HCT116 (cell line): ENCODE results near the gene RNF208.

Experiments used
- CTCF ChIP-seq, 3 experiments: fragments of 200-600 bp in 1 of 3; sonication (generic) in 1 of 3; IDR thresholded peaks in 2 of 3; conservative IDR thresholded peaks in 1 of 3; 2 replicates each; pipeline ENCODE4 v1.5.1; 2012 to 2017; ENCODE audit warnings: low read depth in 2 of 3, low read length in 2 of 3, antibody characterized with exemption in 1 of 3, borderline replicate concordance in 1 of 3, control low read depth in 1 of 3, mild to moderate bottlenecking in 1 of 3, mixed read lengths in 1 of 3, mixed run types in 1 of 3, moderate library complexity in 1 of 3; ENCODE audit not compliant: insufficient read depth in 1 of 3
- EZH2phosphoT487 ChIP-seq: fragments of 200-600 bp; IDR thresholded peaks from 2 replicates; pipeline ENCODE4 v1.6.1; 2018; ENCODE audit warnings: antibody characterized with exemption, borderline replicate concordance
- POLR2A ChIP-seq: IDR thresholded peaks from 2 replicates; pipeline ENCODE4 v1.7.0; 2011; ENCODE audit warnings: borderline replicate concordance; ENCODE audit not compliant: insufficient read depth, insufficient read length; ENCODE audit errors: extremely low read depth
- RAD21 ChIP-seq: IDR thresholded peaks from 2 replicates; pipeline ENCODE4 v1.6.1; 2012; ENCODE audit warnings: low read depth, mild to moderate bottlenecking
- REST ChIP-seq: IDR thresholded peaks from 2 replicates; pipeline ENCODE4 v1.6.1; 2012; ENCODE audit warnings: low read depth

GRCh38 chr9:137240318-137240840 is 18.3 kb upstream of the RNF208 start:
- TF ChIP-seq POLR2A (peak; percentile 64), CTCF (IDR thresholded peaks at IDR 0.05 in 2 of 3, conservative IDR thresholded peaks at IDR 0.05 in 1 of 3; ENCODE audit: borderline replicate concordance in 1 of 3, insufficient read depth in 1 of 3, low read depth in 2 of 3, low read length in 2 of 3) (no peak), RAD21 (no peak), REST (no peak), EZH2phosphoT487 (no peak)
